T-helper 1 cell (primary cell): ENCODE measurements around the gene RBM15B.
"Not testable (repeated sequence)": the region's sequence is repeated elsewhere in the genome, so short reads cannot be mapped to it uniquely, and the experiment has no call there.

ENCODE experiments used
- DNase-seq, 5 donors: peaks; one replicate each; pipeline ENCODE4 v3.0.0-alpha.2; 2012 to 2020
- total RNA-seq, 4 donors: gene quantifications; one replicate each; lab custom pipeline; 2026; lab: John Stamatoyannopoulos, UW

RBM15B gene, protein sequence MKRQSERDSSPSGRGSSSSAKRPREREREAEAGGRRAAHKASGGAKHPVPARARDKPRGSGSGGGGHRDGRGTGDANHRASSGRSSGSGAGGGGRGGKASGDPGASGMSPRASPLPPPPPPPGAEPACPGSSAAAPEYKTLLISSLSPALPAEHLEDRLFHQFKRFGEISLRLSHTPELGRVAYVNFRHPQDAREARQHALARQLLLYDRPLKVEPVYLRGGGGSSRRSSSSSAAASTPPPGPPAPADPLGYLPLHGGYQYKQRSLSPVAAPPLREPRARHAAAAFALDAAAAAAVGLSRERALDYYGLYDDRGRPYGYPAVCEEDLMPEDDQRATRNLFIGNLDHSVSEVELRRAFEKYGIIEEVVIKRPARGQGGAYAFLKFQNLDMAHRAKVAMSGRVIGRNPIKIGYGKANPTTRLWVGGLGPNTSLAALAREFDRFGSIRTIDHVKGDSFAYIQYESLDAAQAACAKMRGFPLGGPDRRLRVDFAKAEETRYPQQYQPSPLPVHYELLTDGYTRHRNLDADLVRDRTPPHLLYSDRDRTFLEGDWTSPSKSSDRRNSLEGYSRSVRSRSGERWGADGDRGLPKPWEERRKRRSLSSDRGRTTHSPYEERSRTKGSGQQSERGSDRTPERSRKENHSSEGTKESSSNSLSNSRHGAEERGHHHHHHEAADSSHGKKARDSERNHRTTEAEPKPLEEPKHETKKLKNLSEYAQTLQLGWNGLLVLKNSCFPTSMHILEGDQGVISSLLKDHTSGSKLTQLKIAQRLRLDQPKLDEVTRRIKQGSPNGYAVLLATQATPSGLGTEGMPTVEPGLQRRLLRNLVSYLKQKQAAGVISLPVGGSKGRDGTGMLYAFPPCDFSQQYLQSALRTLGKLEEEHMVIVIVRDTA
- 87.5 to 114 (median 107) reads per million in 4 donors for total RNA-seq

DNA sequence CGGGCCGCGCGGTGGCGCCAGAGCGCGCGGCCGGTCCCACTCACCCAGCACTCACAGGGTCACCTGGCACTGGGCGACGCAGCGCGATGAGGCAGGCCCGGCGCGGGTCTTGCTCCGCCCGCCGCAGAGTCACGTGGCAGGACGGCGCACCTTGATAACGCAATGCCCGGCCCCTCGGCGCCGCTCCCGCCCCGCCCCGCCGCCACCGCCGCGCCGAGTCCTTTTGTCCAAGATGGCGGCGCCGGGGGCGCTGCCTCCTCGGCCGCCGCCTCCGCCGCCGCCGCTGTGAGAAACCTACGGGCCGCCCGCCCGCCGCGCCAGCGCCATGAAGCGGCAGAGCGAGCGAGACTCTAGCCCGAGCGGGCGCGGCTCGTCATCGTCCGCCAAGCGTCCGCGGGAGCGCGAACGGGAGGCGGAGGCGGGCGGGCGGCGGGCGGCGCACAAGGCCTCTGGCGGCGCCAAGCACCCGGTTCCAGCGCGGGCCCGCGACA is at the start of gene RBM15B:
Gene RBM15B (plus strand): TSS at position 211 of the 491 bp plus-strand sequence. CDS start 115 bp downstream, at position 326.
- DNase-seq = peak; percentile 94 to 98 (median 97)

DNA sequence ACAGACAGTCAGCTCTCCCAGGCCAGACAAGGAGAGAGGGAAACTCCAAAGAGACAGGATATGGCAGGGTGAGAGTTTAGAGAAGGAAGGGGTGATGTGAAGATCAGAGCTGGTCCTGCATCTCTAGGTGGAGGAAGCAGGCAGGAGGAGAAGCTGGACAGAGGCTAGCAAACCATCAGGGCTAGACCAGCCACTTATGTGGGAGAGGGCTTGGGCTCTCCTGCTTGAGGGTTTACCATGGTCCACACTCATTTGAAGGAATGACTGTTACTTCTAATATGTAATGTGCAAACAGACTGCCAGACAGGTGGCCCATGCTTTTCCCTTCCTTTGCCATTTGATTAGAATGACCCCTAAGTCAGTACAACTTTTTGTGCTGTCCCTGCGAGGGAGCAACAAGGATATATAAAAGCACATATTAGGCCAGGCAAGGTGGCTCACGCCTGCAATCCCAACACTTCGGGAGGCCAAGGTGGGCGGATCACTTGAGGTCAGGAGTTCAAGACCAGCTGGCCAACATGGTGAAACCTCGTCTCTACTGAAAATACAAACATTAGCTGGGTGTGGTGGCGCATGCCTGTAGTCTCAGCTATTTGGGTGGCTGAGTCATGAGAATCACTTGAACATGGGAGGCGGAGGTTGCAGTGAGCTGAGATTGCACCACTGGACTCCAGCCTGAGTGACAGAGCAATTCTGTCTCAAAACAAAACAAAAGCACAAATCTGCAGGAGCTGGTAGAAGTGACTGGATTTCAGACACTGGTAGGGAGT is 47.0 kb upstream of the RBM15B start:
- DNase-seq = no peak

DNA sequence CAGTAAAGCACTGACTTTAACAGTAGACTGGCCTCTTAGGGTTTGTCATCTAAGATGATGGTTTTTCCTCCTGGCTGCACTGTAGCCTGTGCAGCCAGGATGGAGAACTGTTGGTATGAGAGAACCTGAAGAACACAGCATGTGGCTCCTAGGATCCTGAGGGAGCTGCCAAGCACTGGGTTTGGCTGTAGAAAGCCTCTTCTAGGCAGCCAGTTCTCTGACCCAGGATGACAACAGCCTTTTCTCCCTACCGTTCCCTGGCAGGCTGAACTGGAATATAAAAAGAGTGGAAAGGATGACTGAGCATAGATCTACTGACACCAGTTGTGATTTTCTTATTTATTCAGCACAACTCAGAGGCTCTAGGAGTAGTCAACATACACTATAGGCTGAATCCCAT is 40.3 kb upstream of the RBM15B start:
- DNase-seq = no peak

DNA sequence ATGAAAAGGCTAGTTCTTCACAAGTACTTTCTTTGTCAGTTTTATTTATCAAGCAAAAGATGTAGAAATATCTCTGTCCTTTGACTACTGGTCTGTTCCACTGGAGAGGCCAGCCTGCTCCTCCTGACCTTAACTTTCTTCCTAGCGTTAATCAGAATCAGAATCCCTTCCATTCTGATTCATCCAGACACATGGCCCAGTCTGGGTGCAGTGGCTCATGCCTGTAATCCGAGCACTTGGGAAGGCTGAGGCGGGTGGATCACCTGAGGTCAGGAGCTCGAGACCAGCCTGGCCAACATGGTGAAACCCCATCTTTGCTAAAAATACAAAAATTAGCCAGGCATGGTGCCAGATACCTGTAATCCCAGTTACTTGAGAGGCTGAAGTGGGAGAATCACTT is 38.0 kb upstream of the RBM15B start:
- no peak for DNase-seq

DNA sequence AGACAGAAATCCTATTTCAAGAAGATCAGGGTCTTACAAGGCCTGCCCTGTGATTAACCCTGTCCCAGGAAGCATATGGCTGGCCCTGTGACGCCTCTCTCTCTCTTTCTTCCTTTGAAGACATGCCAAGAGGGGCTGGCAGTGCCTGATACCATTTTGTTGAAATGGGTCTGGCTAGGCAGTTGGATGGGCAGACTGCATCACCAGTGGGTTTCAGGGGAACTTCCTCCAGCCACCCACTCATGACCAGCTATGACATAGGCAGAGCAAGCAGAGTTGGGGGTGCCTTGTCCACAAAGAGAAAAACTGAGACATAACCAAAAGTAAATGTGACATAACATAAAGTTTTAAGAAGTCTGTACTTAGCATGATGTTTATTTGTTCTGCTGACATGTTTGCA is 37.4 kb upstream of the RBM15B start:
- DNase-seq = no peak

DNA sequence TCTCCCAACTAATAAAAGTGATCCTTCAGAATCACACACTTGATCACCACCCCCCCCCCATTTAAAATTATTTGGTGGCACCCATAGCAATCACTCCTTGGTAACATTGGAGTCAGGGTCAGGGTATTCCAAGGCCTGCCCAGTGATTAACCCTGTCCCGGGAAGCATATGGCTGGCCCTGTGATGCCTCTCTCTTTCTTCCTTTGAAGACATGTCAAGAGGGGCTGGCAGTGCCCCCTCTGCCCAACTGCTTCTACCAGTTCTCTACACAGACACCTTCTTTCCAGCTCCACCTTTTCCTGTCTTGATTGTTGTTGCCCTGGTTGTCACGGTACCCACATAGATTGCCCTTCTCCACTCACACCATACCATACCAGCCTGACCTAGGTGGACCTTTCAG is 36.9 kb upstream of the RBM15B start:
- DNase-seq = no peak

DNA sequence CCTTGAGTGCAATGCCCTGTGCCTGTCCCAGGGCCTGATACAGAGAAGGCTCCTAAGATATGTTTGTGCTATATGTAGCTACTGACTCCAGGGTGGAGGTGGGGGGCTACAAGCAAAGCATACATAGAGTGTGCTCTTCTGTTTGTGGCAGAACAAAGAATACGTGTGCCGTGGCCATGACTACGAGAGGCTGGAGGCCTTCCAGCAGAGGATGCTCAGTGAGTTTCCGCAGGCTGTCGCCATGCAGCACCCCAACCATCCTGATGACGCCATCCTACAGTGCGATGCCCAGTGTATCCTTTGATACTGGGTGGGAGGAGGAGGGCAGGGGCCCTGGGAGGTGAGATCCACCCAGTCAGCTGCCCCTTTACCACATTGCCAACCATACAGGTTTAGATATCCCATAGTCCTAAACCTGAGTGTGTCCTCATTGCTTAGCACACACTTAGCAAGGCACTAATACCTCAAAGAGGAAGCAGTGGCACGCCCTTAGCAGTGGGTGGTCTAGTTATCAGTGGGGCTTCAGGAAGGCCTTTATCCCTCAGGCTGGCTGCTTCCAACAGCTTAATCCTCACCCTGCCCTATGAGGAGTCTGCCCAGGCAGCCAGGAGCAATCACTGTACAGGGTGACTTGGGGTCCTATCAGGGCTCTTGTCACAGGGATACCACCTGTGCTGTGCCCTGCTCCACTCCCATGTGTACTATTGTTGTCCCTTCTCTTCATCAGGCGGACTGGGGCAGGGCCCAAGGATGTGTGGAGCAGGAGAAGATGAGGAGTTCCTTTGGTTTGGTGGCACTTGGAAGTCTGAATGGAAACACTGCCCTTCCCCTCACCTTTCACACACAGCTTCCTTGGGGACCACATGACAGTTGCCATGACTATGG is 36.1 kb upstream of the RBM15B start:
- DNase-seq = no peak

DNA sequence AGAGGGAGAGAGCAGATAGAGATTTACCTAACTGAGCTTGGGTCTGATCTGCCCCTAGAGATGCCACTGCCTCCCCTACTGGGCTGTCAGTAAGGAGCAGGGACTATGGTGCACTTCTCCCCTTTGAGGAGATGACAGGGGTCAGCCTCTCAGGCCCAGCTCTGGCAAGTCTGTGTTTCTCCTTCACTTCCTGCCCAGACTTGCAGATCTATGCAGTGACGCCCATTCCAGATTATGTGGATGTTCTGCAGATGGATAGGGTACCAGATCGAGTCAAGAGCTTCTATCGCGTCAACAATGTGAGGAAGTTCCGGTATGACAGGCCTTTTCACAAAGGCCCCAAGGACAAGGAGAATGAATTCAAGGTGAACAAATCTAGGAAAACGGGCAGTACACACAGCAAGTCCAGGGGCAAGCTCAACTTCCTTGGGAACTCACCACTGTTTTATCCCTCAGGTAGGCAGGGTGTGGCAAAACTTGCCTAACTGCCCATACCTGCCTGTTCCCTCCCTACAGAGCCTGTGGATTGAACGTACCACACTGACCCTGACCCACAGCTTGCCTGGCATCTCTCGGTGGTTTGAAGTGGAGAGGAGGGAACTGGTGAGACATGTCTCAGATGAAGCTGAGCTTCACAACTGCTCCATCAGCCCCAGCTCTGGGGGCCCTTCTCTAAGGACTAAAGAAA is 35.0 kb upstream of the RBM15B start:
- DNase-seq = no peak

DNA sequence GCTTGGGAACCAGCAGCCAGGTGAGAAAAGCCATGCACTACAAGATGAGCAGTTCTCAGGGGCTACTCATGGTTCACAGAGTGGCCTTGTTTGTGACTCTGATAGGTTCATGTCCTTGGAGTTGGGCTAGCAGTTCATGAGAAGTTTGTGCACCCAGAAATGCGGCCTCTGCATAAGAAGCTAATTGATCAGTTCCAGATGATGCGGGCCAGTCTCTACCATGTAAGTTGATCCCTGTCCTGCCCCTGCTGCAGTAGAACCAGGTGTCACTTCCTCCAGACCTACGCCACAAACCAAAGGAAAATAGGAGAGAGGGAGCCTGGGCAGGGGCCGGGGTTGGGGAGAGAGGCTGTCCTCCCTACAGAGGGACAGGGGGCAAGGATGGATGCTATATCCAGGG is 33.2 kb upstream of the RBM15B start:
- DNase-seq = no peak

DNA sequence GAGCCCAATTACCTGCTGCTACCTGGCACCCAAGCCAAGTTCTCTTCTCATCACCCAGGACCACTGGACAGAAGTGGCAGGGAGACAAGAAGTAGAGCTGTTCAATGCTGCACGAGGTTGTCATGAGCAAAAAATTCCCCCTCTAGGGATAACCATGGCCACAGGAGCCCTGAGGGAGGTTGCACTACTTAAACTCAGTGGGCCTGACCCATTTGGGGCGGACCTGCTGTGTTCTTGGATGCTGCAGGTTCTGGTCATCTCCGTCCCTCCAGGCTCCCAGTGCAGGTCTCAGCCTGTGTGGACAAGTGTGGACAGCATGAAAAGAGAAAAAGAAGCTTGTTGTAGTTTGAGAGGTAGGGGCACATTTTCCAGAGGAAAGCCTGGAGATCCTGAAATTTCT is 32.1 kb upstream of the RBM15B start:
- DNase-seq = no peak

DNA sequence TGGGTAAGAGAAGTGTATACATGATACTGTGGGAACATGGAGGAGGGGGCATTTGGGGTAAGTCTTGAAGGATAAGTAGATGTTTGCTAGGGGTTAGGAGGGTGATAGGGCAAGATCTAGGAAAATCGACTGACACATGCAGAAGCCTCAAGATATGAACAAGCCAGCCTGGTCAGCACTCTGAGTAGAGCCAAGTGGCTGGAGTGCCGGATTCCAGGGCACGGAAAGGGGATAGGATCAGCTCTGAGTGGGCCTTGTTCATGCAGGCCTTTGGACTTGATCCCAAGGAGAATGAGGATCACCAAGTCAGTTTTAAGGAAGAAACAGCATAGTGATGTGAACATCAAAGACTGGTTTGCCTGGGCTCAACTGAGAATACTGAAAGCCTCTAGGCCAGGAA is 30.3 kb upstream of the RBM15B start:
- DNase-seq = no peak

DNA sequence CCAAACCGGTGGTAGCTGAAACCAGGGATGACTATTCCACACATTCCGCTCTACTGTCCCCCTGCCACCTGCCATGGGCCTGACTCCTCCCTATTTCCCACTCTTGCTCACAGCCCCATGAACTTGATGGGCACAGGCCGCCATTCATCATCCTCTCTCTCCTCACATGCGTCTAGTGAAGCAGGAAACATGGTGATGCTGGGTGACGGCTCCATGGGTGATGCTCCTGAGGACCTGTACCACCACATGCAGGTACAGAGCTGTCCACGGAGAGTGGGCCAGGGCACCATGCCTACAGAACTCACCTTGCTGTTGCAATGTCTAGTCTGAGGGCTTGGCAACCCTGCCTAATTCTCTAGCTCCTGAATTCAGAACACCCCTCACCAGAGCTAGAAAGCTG is 29.3 kb upstream of the RBM15B start:
- no peak for DNase-seq

DNA sequence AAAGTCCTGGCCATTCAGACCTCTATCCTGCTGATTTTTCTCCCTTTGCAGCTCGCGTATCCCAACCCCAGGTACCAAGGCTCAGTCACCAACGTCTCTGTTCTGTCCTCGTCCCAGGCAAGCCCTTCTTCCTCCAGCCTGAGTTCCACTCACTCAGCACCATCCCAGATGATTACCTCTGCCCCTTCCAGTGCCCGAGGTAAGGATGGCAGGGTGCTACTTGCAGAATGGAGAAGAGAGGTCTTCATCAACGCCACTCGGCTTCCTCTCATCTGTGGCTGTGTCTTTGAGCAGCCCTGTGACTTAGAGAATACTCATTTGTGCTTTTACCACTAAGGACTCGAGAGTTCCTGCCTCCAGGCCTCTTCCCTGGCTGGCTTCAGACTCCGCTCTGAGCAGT is 28.6 kb upstream of the RBM15B start:
- DNase-seq = no peak

DNA sequence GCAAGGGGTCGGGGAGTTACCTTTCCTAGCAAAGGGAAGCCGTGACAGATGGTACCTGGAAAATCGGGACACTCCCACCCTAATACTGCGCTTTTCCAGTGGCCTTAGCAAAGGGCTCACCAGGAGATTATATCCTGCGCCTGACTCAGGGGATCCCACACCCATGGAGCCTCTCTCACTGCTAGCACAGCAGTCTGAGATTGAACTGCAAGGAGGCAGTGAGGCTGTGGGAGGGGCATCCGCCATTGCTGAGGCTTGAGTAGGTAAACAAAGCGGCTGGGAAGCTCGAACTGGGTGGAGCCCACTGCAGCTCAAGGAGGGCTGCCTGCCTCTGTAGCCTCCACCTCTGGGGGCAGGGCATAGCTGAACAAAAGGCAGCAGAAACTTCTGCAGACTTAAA is 22.8 kb upstream of the RBM15B start:
- not testable (repeated sequence) for DNase-seq

DNA sequence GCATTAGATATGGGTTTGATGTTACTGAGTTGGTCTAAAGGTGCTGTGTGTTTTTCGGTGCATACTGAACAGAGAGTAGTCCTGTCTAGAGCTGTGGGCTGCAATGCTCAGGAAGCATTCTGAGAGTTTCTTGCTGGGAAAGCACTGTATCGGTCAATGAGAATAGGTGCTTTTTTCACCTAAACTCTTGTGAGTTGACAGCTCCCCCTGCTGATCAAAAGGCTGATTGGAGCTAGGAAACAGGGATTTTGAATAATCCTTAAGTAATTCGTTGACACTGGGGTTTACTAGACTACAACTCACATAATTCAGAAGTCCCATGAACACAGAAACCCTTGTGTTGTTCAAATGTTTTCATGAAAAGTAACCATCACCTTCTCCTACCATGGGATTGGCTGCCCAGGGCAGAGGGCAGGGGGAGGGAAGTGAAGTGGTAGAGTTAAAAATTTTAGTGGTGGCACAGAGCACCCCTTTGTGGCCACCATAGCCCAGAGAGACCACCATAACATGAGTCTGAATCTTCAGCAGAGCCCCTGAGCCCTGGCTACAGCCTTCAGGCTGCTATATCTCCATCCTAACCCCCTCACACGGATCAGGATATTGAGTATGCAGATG is 19.0 kb upstream of the RBM15B start:
- peak in 3 of 5 donors; percentile 36 to 50 (median 44) for DNase-seq

DNA sequence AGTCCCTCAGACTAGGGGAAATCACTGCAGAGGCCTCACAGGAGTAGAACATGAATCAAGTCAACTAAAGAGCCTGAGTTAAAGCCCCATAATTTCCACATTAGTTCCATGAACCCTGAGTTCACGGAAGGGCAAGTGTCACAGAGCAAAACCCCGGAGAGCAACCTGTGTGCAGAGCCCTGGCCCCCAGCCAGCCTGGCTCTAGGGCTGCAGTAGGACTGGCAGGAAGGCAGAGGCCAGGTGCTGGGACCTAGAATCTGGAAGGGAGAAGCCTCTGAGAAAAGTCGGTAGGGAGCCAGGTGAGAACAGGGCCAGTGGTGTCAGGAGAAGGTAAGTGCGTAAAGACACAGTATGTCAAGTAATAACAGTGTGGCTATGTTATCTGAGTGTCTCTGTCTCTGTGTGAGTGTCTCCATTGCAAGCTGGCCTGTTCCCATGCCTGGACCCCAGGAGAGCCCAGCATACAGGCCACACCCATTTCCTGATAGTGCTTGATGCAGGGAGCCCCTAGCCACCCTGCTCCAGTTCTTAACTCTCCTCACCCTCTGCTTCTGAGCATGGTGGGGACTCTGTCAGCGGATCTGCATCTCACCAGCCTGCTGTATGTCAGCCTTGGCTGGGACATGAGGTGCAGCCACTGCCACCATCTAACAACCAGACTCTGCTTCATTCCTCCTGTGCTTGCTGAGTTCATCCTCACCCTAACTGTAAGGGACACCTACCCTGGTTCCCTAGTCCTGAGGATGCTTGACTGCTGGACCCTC is 17.2 kb upstream of the RBM15B start:
- DNase-seq = no peak

DNA sequence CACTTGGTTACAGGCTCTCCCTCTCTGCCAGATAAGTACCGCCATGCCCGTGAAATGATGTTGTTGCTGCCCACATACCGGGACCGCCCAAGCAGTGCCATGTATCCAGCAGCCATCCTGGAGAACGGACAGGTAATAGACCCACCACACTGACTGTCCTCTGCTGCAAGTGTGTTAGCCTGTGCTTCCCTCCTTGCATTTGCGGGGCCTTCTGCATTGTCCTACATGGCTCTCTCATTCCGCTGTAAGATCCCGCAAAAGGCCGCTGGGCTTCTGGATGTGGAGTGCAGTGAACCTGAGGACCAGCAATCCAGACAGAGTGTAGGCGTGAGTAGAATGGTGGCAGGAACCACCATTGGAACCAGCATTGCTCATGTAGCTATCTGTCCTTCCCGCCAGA is 16.6 kb upstream of the RBM15B start:
- no peak for DNase-seq

DNA sequence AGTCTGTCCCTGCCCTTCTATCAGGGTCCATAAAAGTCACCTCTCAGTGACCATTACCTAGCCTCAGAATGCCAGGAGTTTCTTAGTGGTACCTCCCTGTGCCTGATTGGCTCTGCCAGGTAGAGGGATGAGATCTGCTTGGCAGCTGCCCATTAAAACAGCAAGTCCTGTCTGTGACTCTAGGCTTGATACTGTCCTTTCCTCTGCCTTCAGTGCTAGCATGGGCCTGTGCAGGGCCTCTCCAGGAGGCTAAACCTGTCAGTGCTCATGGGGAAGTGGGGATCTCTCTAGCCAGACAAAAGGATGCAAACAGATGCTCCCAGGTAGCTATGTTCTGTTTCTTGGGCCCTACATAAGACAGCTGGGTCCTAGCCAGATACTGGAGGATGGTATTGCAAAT is 15.9 kb upstream of the RBM15B start:
- no peak for DNase-seq

DNA sequence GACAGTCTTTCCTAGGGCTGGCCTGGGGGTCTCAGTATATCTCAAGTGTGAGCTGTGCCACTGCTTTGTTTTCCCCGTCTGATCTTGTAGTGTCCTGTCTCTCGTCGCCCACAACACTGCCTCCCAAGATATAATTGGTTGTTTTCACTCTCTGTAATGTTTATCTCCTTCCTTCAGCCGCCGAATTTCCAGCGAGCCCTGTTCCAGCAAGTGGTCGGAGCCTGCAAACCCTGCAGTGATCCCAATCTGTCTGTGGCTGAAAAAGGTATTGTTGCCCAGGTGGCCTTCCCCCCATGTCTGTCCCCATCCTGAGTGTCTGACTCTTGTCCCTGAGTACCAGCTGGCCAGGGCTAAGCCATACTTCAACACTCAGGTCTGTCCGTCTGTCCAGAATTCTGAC is 15.5 kb upstream of the RBM15B start:
- no peak for DNase-seq

DNA sequence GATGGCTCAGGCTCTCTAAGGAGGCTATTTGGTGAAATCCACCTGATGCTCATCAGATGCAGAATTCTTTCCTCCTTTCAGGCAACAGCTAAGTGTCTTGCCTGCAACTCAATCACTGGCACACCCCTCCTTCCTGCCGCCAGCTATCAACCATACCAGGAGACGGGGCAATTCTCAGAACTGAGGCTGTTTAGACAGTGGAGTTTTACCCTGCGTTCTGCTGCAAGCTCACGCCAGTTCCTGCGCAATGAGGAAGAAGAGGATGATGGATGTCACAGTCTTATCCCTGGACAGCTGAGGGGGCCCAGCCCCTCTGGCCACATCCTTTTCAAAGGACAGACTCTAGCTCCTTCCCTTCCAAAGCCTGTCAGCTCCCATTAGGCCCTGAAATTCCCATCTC is 13.0 kb upstream of the RBM15B start:
- no peak for DNase-seq
